Mesenchymal stem cell (in vitro differentiated cells and primary cell): ENCODE results near the gene SPG11.
"Not testable (repeated sequence)": the region's sequence is repeated elsewhere in the genome, so short reads cannot be mapped to it uniquely, and the experiment has no call there.

ENCODE experiments used
- DNase-seq: peaks from one replicate; pipeline ENCODE4 v3.0.0-alpha.2; 2013
- H2AFZ ChIP-seq: one replicate; pipeline ENCODE4 v1.6.1; 2013; ENCODE audit warnings: low read depth, mild to moderate bottlenecking, control low read depth, inconsistent platforms, low read length, moderate library complexity
- H2AK5ac ChIP-seq: 2 replicates; pipeline ENCODE4 v1.6.1; 2013; ENCODE audit warnings: low read length, moderate library complexity, mild to moderate bottlenecking, inconsistent platforms; ENCODE audit not compliant: severe bottlenecking
- H2BK120ac ChIP-seq: one replicate; pipeline ENCODE4 v1.6.1; 2013; ENCODE audit warnings: low read depth, mild to moderate bottlenecking, inconsistent platforms, low read length, moderate library complexity
- H2BK12ac ChIP-seq, 2 experiments: one replicate each; pipeline ENCODE4 v1.6.1; 2013; ENCODE audit warnings: inconsistent platforms in 2 of 2, low read length in 2 of 2, mild to moderate bottlenecking in 2 of 2, moderate library complexity in 2 of 2, control low read depth in 1 of 2
- H2BK15ac ChIP-seq: one replicate; pipeline ENCODE4 v1.6.1; 2013; ENCODE audit warnings: mild to moderate bottlenecking, low read depth, inconsistent platforms; ENCODE audit not compliant: poor library complexity, severe bottlenecking
- H2BK5ac ChIP-seq: 2 replicates; pipeline ENCODE4 v1.6.1; 2013; ENCODE audit warnings: low read depth, mild to moderate bottlenecking, low read length, control low read depth, inconsistent platforms; ENCODE audit not compliant: poor library complexity, severe bottlenecking
- H3K14ac ChIP-seq, 2 experiments: one replicate each; pipeline ENCODE4 v1.6.1; 2013; ENCODE audit warnings: inconsistent platforms in 2 of 2, low read length in 2 of 2, control low read depth in 1 of 2, mild to moderate bottlenecking in 1 of 2, moderate library complexity in 1 of 2
- H3K18ac ChIP-seq, 2 experiments: one replicate each; pipeline ENCODE4 v1.6.1; 2013; ENCODE audit warnings: inconsistent platforms in 2 of 2, low read length in 2 of 2, control low read depth in 1 of 2, low read depth in 1 of 2, mild to moderate bottlenecking in 1 of 2
- H3K23ac ChIP-seq, 2 experiments: one replicate each; pipeline ENCODE4 v1.6.1; 2013; ENCODE audit warnings: inconsistent platforms in 2 of 2, low read length in 2 of 2, mild to moderate bottlenecking in 2 of 2, moderate library complexity in 2 of 2, control low read depth in 1 of 2
- H3K27ac ChIP-seq: 2 replicates; pipeline ENCODE4 v1.5.1; 2013; ENCODE audit warnings: mild to moderate bottlenecking, moderate library complexity, low read length, control low read depth, inconsistent platforms; ENCODE audit not compliant: poor library complexity, severe bottlenecking
- H3K27me3 ChIP-seq, 2 experiments: 2 replicates each; pipeline versions ENCODE4 v1.6.1 to v1.7.0; 2013; ENCODE audit warnings: low read length in 2 of 2, mild to moderate bottlenecking in 2 of 2, moderate library complexity in 2 of 2, control low read depth in 1 of 2, inconsistent platforms in 1 of 2; ENCODE audit not compliant: control insufficient read depth in 1 of 2, insufficient read depth in 1 of 2
- H3K36me3 ChIP-seq, 2 experiments: 2 replicates each; pipeline versions ENCODE4 v1.6.1 to v1.7.0; 2013; ENCODE audit warnings: low read length in 2 of 2, control low read depth in 1 of 2, inconsistent platforms in 1 of 2, low read depth in 1 of 2, mild to moderate bottlenecking in 1 of 2; ENCODE audit not compliant: insufficient read depth in 2 of 2, control insufficient read depth in 1 of 2
- H3K4ac ChIP-seq, 2 experiments: one replicate each; pipeline ENCODE4 v1.6.1; 2013; ENCODE audit warnings: inconsistent platforms in 2 of 2, low read length in 2 of 2, mild to moderate bottlenecking in 2 of 2, moderate library complexity in 2 of 2, control low read depth in 1 of 2, low read depth in 1 of 2
- H3K4me1 ChIP-seq: 2 replicates; pipeline ENCODE4 v1.6.1; 2013; ENCODE audit warnings: low read depth, low read length, control low read depth; ENCODE audit not compliant: control insufficient read depth, insufficient read depth
- H3K4me2 ChIP-seq: 2 replicates; pipeline ENCODE4 v1.6.1; 2013; ENCODE audit warnings: low read length, mild to moderate bottlenecking, inconsistent platforms; ENCODE audit not compliant: poor library complexity, severe bottlenecking
- H3K4me3 ChIP-seq, 2 experiments: 2 replicates each; pipeline versions ENCODE4 v1.5.1 to v1.7.0; 2013; ENCODE audit warnings: low read length in 2 of 2, mild to moderate bottlenecking in 2 of 2, control low read depth in 1 of 2, low read depth in 1 of 2; ENCODE audit not compliant: insufficient read depth in 1 of 2
- H3K79me1 ChIP-seq: replicated peaks from 2 replicates; pipeline ENCODE4 v1.6.1; 2013; ENCODE audit warnings: mild to moderate bottlenecking, control low read depth, low read length, inconsistent platforms; ENCODE audit not compliant: poor library complexity, severe bottlenecking
- H3K9ac ChIP-seq: 2 replicates; pipeline ENCODE4 v1.7.0; 2013; ENCODE audit warnings: mild to moderate bottlenecking, low read length, moderate library complexity
- H3K9me3 ChIP-seq: 2 replicates; pipeline ENCODE4 v1.7.0; 2013; ENCODE audit warnings: mild to moderate bottlenecking, low read length; ENCODE audit not compliant: control insufficient read depth
- H4K8ac ChIP-seq: one replicate; pipeline ENCODE4 v1.6.1; 2013; ENCODE audit warnings: inconsistent platforms, mild to moderate bottlenecking, low read length, moderate library complexity
- H4K91ac ChIP-seq: one replicate; pipeline ENCODE4 v1.6.1; 2013; ENCODE audit warnings: mild to moderate bottlenecking, low read length, inconsistent platforms
- WGBS: methylation state at CpG from one replicate; pipeline ENCODE4 v1.1.7; 2013; ENCODE audit warnings: mixed read lengths; 5-methylcytosine and 5-hydroxymethylcytosine counted together

Gene SPG11

GRCh38 chr15:44549152-44549551, 114.3 kb downstream of the SPG11 start:
- not testable (repeated sequence) for DNase-seq, H3K27ac ChIP-seq, H3K14ac ChIP-seq, H3K27me3 ChIP-seq, H3K18ac ChIP-seq, H2AK5ac ChIP-seq, H3K4me3 ChIP-seq, H3K4me2 ChIP-seq, H3K4me1 ChIP-seq, H2BK15ac ChIP-seq, H3K4ac ChIP-seq, H2BK12ac ChIP-seq, H2BK120ac ChIP-seq, H2AFZ ChIP-seq, H2BK5ac ChIP-seq, H3K9me3 ChIP-seq, H3K79me1 ChIP-seq, H4K8ac ChIP-seq, H3K23ac ChIP-seq, H3K9ac ChIP-seq, H4K91ac ChIP-seq
- peaks cover 24 to 46% of the 10 kb centered on the region in 2 experiments for H3K36me3 ChIP-seq
- WGBS = over 99% methylated on average over 7 of the region's 9 CpGs

- no peak overlapping the region for H2BK12ac ChIP-seq
- no peak overlapping the region for H3K27ac ChIP-seq
- H2AK5ac ChIP-seq = no peak overlapping the region
- H3K4me1 ChIP-seq = peaks cover 3% of the 10 kb centered on the region
- H3K9me3 ChIP-seq = no peaks in the 10 kb centered on the region
- H4K91ac ChIP-seq = no peak overlapping the region
- no peak overlapping the region for H2BK120ac ChIP-seq
- H3K23ac ChIP-seq = no peak overlapping the region
- WGBS = 91% methylated on average over 4 of the region's 5 CpGs
- H3K18ac ChIP-seq = no peak overlapping the region
- H3K14ac ChIP-seq = no peak overlapping the region
- no peak overlapping the region for H2BK5ac ChIP-seq
- H3K4me3 ChIP-seq = no peak overlapping the region
- no peak overlapping the region for H4K8ac ChIP-seq
- no peaks in the 10 kb centered on the region for H3K27me3 ChIP-seq
- H3K9ac ChIP-seq = peak overlapping the region; percentile 52
- no peak overlapping the region for H2AFZ ChIP-seq
- H2BK15ac ChIP-seq = no peak overlapping the region
- H3K36me3 ChIP-seq = peaks cover 6 to 32% of the 10 kb centered on the region in 2 experiments
- peak; percentile 71 for DNase-seq
- H3K79me1 ChIP-seq = no peaks in the 10 kb centered on the region
- no peak overlapping the region for H3K4ac ChIP-seq
- no peak overlapping the region for H3K4me2 ChIP-seq
Observed at GRCh38 chr15:44545913-44546802, 117.3 kb downstream of the SPG11 start.

- H2AFZ ChIP-seq, H3K4me2 ChIP-seq, H3K4ac ChIP-seq, H2AK5ac ChIP-seq, H3K27me3 ChIP-seq, H3K18ac ChIP-seq, H3K4me1 ChIP-seq, H3K23ac ChIP-seq, H3K79me1 ChIP-seq, H2BK120ac ChIP-seq, H3K14ac ChIP-seq, H2BK15ac ChIP-seq, H3K9ac ChIP-seq, H4K91ac ChIP-seq, H2BK5ac ChIP-seq, H3K4me3 ChIP-seq, DNase-seq, H2BK12ac ChIP-seq, H3K27ac ChIP-seq, H3K9me3 ChIP-seq, H4K8ac ChIP-seq: not testable (repeated sequence)
- H3K36me3 ChIP-seq = peaks cover 10 to 35% of the 10 kb centered on the region in 2 experiments
- 90% methylated on average over 4 of the region's 5 CpGs for WGBS
Observed at GRCh38 chr15:44544745-44545144, 118.7 kb downstream of the SPG11 start.

- no peaks in the 10 kb centered on the region for H3K27me3 ChIP-seq
- no peak overlapping the region for H2BK12ac ChIP-seq
- peaks cover 6% of the 10 kb centered on the region for H3K4me1 ChIP-seq
- H3K14ac ChIP-seq = no peak overlapping the region
- H3K4me2 ChIP-seq = no peak overlapping the region
- H3K18ac ChIP-seq = no peak overlapping the region
- H2AK5ac ChIP-seq = no peak overlapping the region
- DNase-seq = no peak
- no peak overlapping the region for H3K4ac ChIP-seq
- no peaks in the 10 kb centered on the region for H3K9me3 ChIP-seq
- peaks cover 7 to 35% of the 10 kb centered on the region in 2 experiments for H3K36me3 ChIP-seq
- H4K8ac ChIP-seq = no peak overlapping the region
- no peak overlapping the region for H3K23ac ChIP-seq
- H2BK120ac ChIP-seq = no peak overlapping the region
- no peak overlapping the region for H2BK5ac ChIP-seq
- no peak overlapping the region for H3K27ac ChIP-seq
- H3K4me3 ChIP-seq = no peak overlapping the region
- no peaks in the 10 kb centered on the region for H3K79me1 ChIP-seq
- H2BK15ac ChIP-seq = no peak overlapping the region
- peak overlapping the region; percentile 49 for H3K9ac ChIP-seq
- no peak overlapping the region for H2AFZ ChIP-seq
- H4K91ac ChIP-seq = no peak overlapping the region
Observed at GRCh38 chr15:44542596-44542995, 120.9 kb downstream of the SPG11 start.
